Panc1 (cell line): ENCODE results near the gene SLC6A2.

ENCODE experiments used
- CTCF ChIP-seq: fragments of 450-650 bp; IDR thresholded peaks from 2 replicates; pipeline ENCODE4 v1.5.1; 2017; ENCODE audit warnings: mild to moderate bottlenecking
- POLR2AphosphoS5 ChIP-seq: IDR thresholded peaks from 2 replicates; pipeline ENCODE4 v1.6.1; 2012; ENCODE audit warnings: mild to moderate bottlenecking, low read depth, low read length, moderate library complexity
- REST ChIP-seq, 2 experiments: IDR thresholded peaks; 2 replicates each; pipeline ENCODE4 v1.6.1; 2011 to 2012; ENCODE audit warnings: low read depth in 2 of 2, control low read depth in 1 of 2, low read length in 1 of 2, mild to moderate bottlenecking in 1 of 2, moderate library complexity in 1 of 2; ENCODE audit not compliant: insufficient read depth in 1 of 2
- SIN3A ChIP-seq: IDR thresholded peaks from 2 replicates; pipeline ENCODE4 v1.6.1; 2012; ENCODE audit warnings: low read depth, mild to moderate bottlenecking, low read length, moderate library complexity, borderline replicate concordance; ENCODE audit not compliant: insufficient read depth
- TCF7L2 ChIP-seq: IDR thresholded peaks from 2 replicates; pipeline ENCODE4 v1.6.1; 2011; ENCODE audit warnings: mild to moderate bottlenecking, low read depth, low read length, inconsistent platforms

- no peak for TF ChIP-seq CTCF
- TF ChIP-seq REST (IDR thresholded peaks at IDR 0.05; ENCODE audit: insufficient read depth in 1 of 2, low read depth in 2 of 2, low read length in 1 of 2) = no peak
- no peak for TF ChIP-seq TCF7L2
- TF ChIP-seq SIN3A = no peak
- no peak for TF ChIP-seq POLR2AphosphoS5
Observed at GRCh38 chr16:55737318-55737717, 81.5 kb downstream of the SLC6A2 start.
